ENCODE measurements around the gene TPSB2. TPM values are rescaled to one million over a fixed set of nuclear protein-coding genes. Genes with fewer than 3 reads are reported as not detected.

The TPSB2 gene
- total RNA-seq, 1 experiment from 2014 or later = 16.7 TPM

- Histone ChIP-seq H3K27me3 (replicated peaks; ENCODE audit: insufficient read depth, low read depth, low read length, poor library complexity) (no peaks in the 10 kb centered on the region), H3K9me3 (ENCODE audit: low read depth, low read length, poor library complexity, severe bottlenecking) (no peaks in the 10 kb centered on the region), H3K27ac (ENCODE audit: low read depth, low read length, poor library complexity, severe bottlenecking) (no peak overlapping the region), H3K4me3 (ENCODE audit: low read depth, low read length, poor library complexity, severe bottlenecking) (no peak overlapping the region), H3K4me1 (ENCODE audit: insufficient read depth, low read length, poor library complexity, severe bottlenecking) (peaks cover under 1% of the 10 kb centered on the region), H3K36me3 (ENCODE audit: insufficient read depth, low read length, poor library complexity, severe bottlenecking) (no peaks in the 10 kb centered on the region)
- no peak for DNase-seq (ENCODE audit: low spot score)
- CTCF ChIA-PET = no interaction called here
- intact Hi-C loops (cut with micrococcal nuclease; ENCODE audit: unreplicated experiment) = no loop called here
- POLR2A ChIA-PET (ENCODE audit: low non-redundant PET) = no interaction called here
- no peak for TF ChIP-seq EZH2 (IDR thresholded peaks at IDR 0.05; ENCODE audit: borderline replicate concordance, low read depth, low read length, poor library complexity, severe bottlenecking)
- no TSS peak for BruUV-seq (replicated peaks)
Observed at GRCh38 chr16:1265826-1266225, 35.8 kb upstream of the TPSB2 start.

- Histone ChIP-seq H3K4me3 (ENCODE audit: low read depth, low read length, poor library complexity, severe bottlenecking) (no peak overlapping the region), H3K27ac (ENCODE audit: low read depth, low read length, poor library complexity, severe bottlenecking) (no peak overlapping the region), H3K4me1 (ENCODE audit: insufficient read depth, low read length, poor library complexity, severe bottlenecking) (no peaks in the 10 kb centered on the region), H3K36me3 (ENCODE audit: insufficient read depth, low read length, poor library complexity, severe bottlenecking) (no peaks in the 10 kb centered on the region), H3K27me3 (replicated peaks; ENCODE audit: insufficient read depth, low read depth, low read length, poor library complexity) (no peaks in the 10 kb centered on the region), H3K9me3 (ENCODE audit: low read depth, low read length, poor library complexity, severe bottlenecking) (no peaks in the 10 kb centered on the region)
- CTCF ChIA-PET = interaction anchor here (0.6 kb wide), 1 partner anchor 1024 kb away, joined by 3 read pairs; no protein-coding TSS in a partner anchor
- TF ChIP-seq CTCF (conservative IDR thresholded peaks at IDR 0.05; ENCODE audit: low read depth, low read length) = no peak
- TF ChIP-seq EZH2 (IDR thresholded peaks at IDR 0.05; ENCODE audit: borderline replicate concordance, low read depth, low read length, poor library complexity, severe bottlenecking) = no peak
- BruUV-seq (replicated peaks) = no TSS peak
- intact Hi-C loops (cut with micrococcal nuclease; ENCODE audit: unreplicated experiment) = no loop called here
- DNase-seq (ENCODE audit: low spot score) = no peak
- POLR2A ChIA-PET (ENCODE audit: low non-redundant PET) = no interaction called here
Observed at GRCh38 chr16:1265090-1265630, 35.2 kb upstream of the TPSB2 start.

- no peaks in the 10 kb centered on the region for H3K9me3 ChIP-seq (ENCODE audit: low read depth, low read length, poor library complexity, severe bottlenecking)
- no peaks in the 10 kb centered on the region for H3K27me3 ChIP-seq (replicated peaks; ENCODE audit: insufficient read depth, low read depth, low read length, poor library complexity)
- TF ChIP-seq EZH2 (IDR thresholded peaks at IDR 0.05; ENCODE audit: borderline replicate concordance, low read depth, low read length, poor library complexity, severe bottlenecking) = no peak
- TF ChIP-seq CTCF (conservative IDR thresholded peaks at IDR 0.05; ENCODE audit: low read depth, low read length) = no peak
- H3K36me3 ChIP-seq (ENCODE audit: insufficient read depth, low read length, poor library complexity, severe bottlenecking) = no peaks in the 10 kb centered on the region
- no TSS peak for BruUV-seq (replicated peaks)
- ChIA-PET POLR2A (ENCODE audit: low non-redundant PET) (no interaction called here), CTCF (no interaction called here)
- H3K4me1 ChIP-seq (ENCODE audit: insufficient read depth, low read length, poor library complexity, severe bottlenecking) = no peaks in the 10 kb centered on the region
- DNase-seq (ENCODE audit: low spot score) = no peak
- H3K27ac ChIP-seq (ENCODE audit: low read depth, low read length, poor library complexity, severe bottlenecking) = no peak overlapping the region
- H3K4me3 ChIP-seq (ENCODE audit: low read depth, low read length, poor library complexity, severe bottlenecking) = no peak overlapping the region
- intact Hi-C loops (cut with micrococcal nuclease; ENCODE audit: unreplicated experiment) = no loop called here
Observed at GRCh38 chr16:1264345-1265089, 34.5 kb upstream of the TPSB2 start.

Data from A673 (cell line).